K562 (cell line): Measurements from ENCODE around the gene GAPDH. TPM values are rescaled to one million over a fixed set of nuclear protein-coding genes. Genes with fewer than 3 reads are reported as not detected.
A peak's percentile ranks its signal among the peaks of the same experiment; 100 is the strongest.

ENCODE experiments used
- EGR1 ChIP-seq: fragments of 450-650 bp; conservative IDR thresholded peaks from 2 replicates; pipeline ENCODE4 v1.6.1; 2017; ENCODE audit warnings: mild to moderate bottlenecking
- FOSL1 ChIP-seq: fragments of 200-800 bp; sonication (Bioruptor generic); conservative IDR thresholded peaks from 2 replicates; pipeline ENCODE4 v1.6.1; 2016; ENCODE audit warnings: missing genetic modification characterization, missing compliant biosample characterization
- GABPB1 ChIP-seq: sonication (generic); formaldehyde crosslinking; IDR thresholded peaks from 2 replicates; pipeline ENCODE4 v1.8.0; 2022; ENCODE audit warnings: mild to moderate bottlenecking, missing genetic modification reagents
- HDAC8 ChIP-seq: fragments of 450-650 bp; IDR thresholded peaks from 2 replicates; pipeline ENCODE4 v1.6.1; 2016; ENCODE audit warnings: mild to moderate bottlenecking, missing genetic modification characterization, moderate library complexity, missing compliant biosample characterization
- HNRNPL ChIP-seq: fragments of 200-400 bp; formaldehyde crosslinking; IDR thresholded peaks from 2 replicates; pipeline ENCODE4 v1.6.1; 2017; ENCODE audit warnings: low read depth, mild to moderate bottlenecking, low read length
- JUND ChIP-seq, 2 experiments: IDR thresholded peaks; 2 replicates in 1 of 2; 3 replicates in 1 of 2; pipeline ENCODE4 v1.6.1; 2011; ENCODE audit warnings: borderline replicate concordance in 2 of 2, low read depth in 2 of 2, low read length in 2 of 2, improper control_type of control experiment in 1 of 2, missing biosample characterization in 1 of 2, missing genetic modification characterization in 1 of 2, missing genetic modification reagents in 1 of 2
- KDM2B ChIP-seq: fragments of 250-450 bp; sonication (Bioruptor Pico); IDR thresholded peaks from 2 replicates; pipeline ENCODE4 v1.8.0; 2021; ENCODE audit warnings: mild to moderate bottlenecking, moderate library complexity
- MTA3 ChIP-seq: fragments of 450-650 bp; formaldehyde crosslinking; IDR thresholded peaks from 2 replicates; pipeline ENCODE4 v1.6.1; 2017; ENCODE audit warnings: mild to moderate bottlenecking, borderline replicate concordance
- PCBP1 ChIP-seq: fragments of 200-400 bp; formaldehyde crosslinking; IDR thresholded peaks from 2 replicates; pipeline ENCODE4 v1.6.1; 2018; ENCODE audit warnings: mild to moderate bottlenecking, low read depth, low read length; ENCODE audit not compliant: poor library complexity, severe bottlenecking
- PHF20 ChIP-seq: fragments of 450-650 bp; IDR thresholded peaks from 2 replicates; pipeline ENCODE4 v1.6.1; 2018; ENCODE audit not compliant: partially characterized antibody
- RFX1 ChIP-seq: fragments of 450-650 bp; IDR thresholded peaks from 2 replicates; pipeline ENCODE4 v1.6.1; 2016; ENCODE audit warnings: mild to moderate bottlenecking, moderate library complexity
- SAFB2 ChIP-seq: fragments of 200-400 bp; formaldehyde crosslinking; IDR thresholded peaks from 2 replicates; pipeline ENCODE4 v1.6.1; 2018; ENCODE audit warnings: borderline replicate concordance, low read length, low read depth, moderate library complexity; ENCODE audit not compliant: severe bottlenecking
- SIX5 ChIP-seq, 2 experiments: IDR thresholded peaks; 2 replicates each; pipeline ENCODE4 v1.6.1; 2011; ENCODE audit warnings: low read length in 2 of 2, borderline replicate concordance in 1 of 2, low read depth in 1 of 2, mild to moderate bottlenecking in 1 of 2, moderate library complexity in 1 of 2; ENCODE audit not compliant: insufficient read depth in 1 of 2
- STAG1 ChIP-seq: sonication (generic); formaldehyde crosslinking; IDR thresholded peaks from 2 replicates; pipeline ENCODE4 v1.5.0; 2020; ENCODE audit warnings: missing genetic modification reagents, borderline replicate concordance
- TARDBP ChIP-seq: fragments of 450-650 bp; IDR thresholded peaks from 2 replicates; pipeline ENCODE4 v1.6.1; 2016
- ZFP36 ChIP-seq: fragments of 150-350 bp; IDR thresholded peaks from 2 replicates; pipeline ENCODE4 v1.6.1; 2018; ENCODE audit warnings: low read length, low read depth; ENCODE audit not compliant: partially characterized antibody
- ZNF124 ChIP-seq: sonication (generic); formaldehyde crosslinking; IDR thresholded peaks from 2 replicates; pipeline ENCODE4 v1.8.1; 2022; ENCODE audit warnings: missing genetic modification reagents
- ZNF146 ChIP-seq: IDR thresholded peaks from one replicate; pipeline ENCODE4 v1.6.1; 2018; ENCODE audit warnings: missing compliant biosample characterization; ENCODE audit not compliant: unreplicated experiment
- ZNF224 ChIP-seq: sonication (generic); formaldehyde crosslinking; IDR thresholded peaks from 2 replicates; pipeline ENCODE4 v1.8.0; 2022; ENCODE audit warnings: mild to moderate bottlenecking, missing genetic modification reagents
- ZNF695 ChIP-seq: fragments of 450-650 bp; formaldehyde crosslinking; IDR thresholded peaks from 2 replicates; pipeline ENCODE4 v1.4.0; 2020; ENCODE audit warnings: mild to moderate bottlenecking, moderate library complexity
- polyA plus RNA-seq, 8 experiments: library from polyadenylated mRNA; depleted of rRNA in 4 of 8; stranded (reverse) in 5 of 8; unstranded in 3 of 8; fragments of >200 nt; fragmentation: Nextera tagmentation in 2 of 8; fragmentation: Illumina TruSeq in 1 of 8; extraction: Ambion mirVana in 2 of 8; extraction: Trizol in 1 of 8; gene quantifications; 2 replicates each; pipeline versions ENCODE4 v1.2.1 to v1.2.3, GENCODE V29; 2011 to 2014; ENCODE audit warnings: inconsistent platforms in 1 of 8, missing spikeins in 1 of 8
- total RNA-seq, 7 experiments: library from RNA; depleted of rRNA in 6 of 7; stranded (reverse); fragments of >200 nt in 6 of 7; fragmentation: Illumina TruSeq in 2 of 7; extraction: Trizol in 2 of 7; gene quantifications; 2 replicates each; pipeline versions ENCODE4 v1.2.1 to v1.2.3, GENCODE V29; 2011 to 2021; ENCODE audit warnings: low replicate concordance in 1 of 7
- TF ChIP-seq, protein P1 (sequence below): sonication (generic); formaldehyde crosslinking; IDR thresholded peaks from 2 replicates; pipeline ENCODE4 v1.8.0; 2023; ENCODE audit warnings: missing genetic modification reagents, mild to moderate bottlenecking, borderline replicate concordance
- TF ChIP-seq, protein P2 (sequence below), 2 experiments: fragments of 450-650 bp; conservative IDR thresholded peaks; 2 replicates each; pipeline ENCODE4 v1.6.1; 2017; ENCODE audit warnings: mild to moderate bottlenecking in 2 of 2, moderate library complexity in 2 of 2

The GAPDH gene
- total and polyA plus RNA-seq, 9 of the 15 experiments (the other 6 are each of a cell fraction or from before 2014, with no cell fraction given): 2,206 to 6,793 (median 4,217) TPM

DNA sequence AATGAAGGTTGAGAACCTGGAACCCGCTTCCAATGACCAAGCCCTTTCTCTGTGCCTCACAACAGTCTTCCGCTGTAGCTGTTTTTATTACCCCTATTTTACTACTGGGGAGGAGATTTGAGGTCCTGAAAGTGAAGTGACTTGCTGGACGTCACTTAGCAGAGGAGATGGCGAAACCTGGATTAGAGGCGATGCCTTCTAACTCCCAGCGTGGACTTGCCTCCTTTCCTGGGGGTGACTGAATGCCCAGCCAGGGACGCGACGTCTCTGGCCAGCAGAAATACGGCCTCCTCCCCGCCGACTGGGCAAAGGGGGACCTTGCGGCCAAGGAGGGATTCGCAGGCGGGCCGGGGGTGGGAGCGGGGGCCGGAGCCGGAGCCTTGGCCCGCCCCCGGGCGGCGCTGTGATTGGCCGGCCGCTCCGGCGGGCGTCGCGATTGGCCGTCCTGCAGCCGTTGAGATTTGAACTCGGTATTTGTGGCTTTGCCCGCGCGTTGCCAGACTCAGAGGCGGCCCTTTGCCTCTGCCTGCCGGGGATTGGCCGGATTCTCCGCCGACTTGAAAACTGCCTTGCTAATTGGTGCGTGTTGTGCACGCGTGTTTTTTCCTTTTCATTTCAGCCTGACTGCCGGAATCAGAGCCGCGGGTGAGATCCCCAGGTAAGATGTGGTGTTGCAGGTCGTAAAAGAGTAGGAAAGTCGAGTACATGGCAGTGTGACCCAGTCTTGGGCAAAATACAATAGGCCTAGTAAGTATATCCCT lies 40.6 kb upstream of the GAPDH start, which contains the start of gene NCAPD2 (continued):
- TF ChIP-seq EGR1 (peak; percentile 89), ZNF224 (CRISPR knock-in tag) (no peak), JUND (IDR thresholded peaks at IDR 0.05; ENCODE audit: borderline replicate concordance, low read depth, low read length) (no peak), JUND (tag; IDR thresholded peaks at IDR 0.05; ENCODE audit: borderline replicate concordance, low read depth, low read length) (no peak), ZNF124 (CRISPR knock-in tag) (no peak), SIX5 (IDR thresholded peaks at IDR 0.05; ENCODE audit: borderline replicate concordance in 1 of 2, insufficient read depth in 1 of 2, low read depth in 1 of 2, low read length in 2 of 2) (no peak), GABPB1 (CRISPR knock-in tag) (peak; percentile 65; the same call in 1 of the 2 replicates), STAG1 (CRISPR knock-in tag) (no peak), HNRNPL (no peak), MTA3 (no peak), PHF20 (no peak), HDAC8 (no peak), ZNF146 (CRISPR knock-in tag) (no peak), ZNF695 (CRISPR knock-in tag) (no peak), KDM2B (CRISPR knock-in tag) (no peak), ZFP36 (no peak), TARDBP (no peak), RFX1 (no peak), SAFB2 (no peak), PCBP1 (no peak), FOSL1 (tag) (no peak)
- TF ChIP-seq, protein P1, sequence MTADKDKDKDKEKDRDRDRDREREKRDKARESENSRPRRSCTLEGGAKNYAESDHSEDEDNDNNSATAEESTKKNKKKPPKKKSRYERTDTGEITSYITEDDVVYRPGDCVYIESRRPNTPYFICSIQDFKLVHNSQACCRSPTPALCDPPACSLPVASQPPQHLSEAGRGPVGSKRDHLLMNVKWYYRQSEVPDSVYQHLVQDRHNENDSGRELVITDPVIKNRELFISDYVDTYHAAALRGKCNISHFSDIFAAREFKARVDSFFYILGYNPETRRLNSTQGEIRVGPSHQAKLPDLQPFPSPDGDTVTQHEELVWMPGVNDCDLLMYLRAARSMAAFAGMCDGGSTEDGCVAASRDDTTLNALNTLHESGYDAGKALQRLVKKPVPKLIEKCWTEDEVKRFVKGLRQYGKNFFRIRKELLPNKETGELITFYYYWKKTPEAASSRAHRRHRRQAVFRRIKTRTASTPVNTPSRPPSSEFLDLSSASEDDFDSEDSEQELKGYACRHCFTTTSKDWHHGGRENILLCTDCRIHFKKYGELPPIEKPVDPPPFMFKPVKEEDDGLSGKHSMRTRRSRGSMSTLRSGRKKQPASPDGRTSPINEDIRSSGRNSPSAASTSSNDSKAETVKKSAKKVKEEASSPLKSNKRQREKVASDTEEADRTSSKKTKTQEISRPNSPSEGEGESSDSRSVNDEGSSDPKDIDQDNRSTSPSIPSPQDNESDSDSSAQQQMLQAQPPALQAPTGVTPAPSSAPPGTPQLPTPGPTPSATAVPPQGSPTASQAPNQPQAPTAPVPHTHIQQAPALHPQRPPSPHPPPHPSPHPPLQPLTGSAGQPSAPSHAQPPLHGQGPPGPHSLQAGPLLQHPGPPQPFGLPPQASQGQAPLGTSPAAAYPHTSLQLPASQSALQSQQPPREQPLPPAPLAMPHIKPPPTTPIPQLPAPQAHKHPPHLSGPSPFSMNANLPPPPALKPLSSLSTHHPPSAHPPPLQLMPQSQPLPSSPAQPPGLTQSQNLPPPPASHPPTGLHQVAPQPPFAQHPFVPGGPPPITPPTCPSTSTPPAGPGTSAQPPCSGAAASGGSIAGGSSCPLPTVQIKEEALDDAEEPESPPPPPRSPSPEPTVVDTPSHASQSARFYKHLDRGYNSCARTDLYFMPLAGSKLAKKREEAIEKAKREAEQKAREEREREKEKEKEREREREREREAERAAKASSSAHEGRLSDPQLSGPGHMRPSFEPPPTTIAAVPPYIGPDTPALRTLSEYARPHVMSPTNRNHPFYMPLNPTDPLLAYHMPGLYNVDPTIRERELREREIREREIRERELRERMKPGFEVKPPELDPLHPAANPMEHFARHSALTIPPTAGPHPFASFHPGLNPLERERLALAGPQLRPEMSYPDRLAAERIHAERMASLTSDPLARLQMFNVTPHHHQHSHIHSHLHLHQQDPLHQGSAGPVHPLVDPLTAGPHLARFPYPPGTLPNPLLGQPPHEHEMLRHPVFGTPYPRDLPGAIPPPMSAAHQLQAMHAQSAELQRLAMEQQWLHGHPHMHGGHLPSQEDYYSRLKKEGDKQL (CRISPR knock-in tag): no peak
- TF ChIP-seq, protein P2, sequence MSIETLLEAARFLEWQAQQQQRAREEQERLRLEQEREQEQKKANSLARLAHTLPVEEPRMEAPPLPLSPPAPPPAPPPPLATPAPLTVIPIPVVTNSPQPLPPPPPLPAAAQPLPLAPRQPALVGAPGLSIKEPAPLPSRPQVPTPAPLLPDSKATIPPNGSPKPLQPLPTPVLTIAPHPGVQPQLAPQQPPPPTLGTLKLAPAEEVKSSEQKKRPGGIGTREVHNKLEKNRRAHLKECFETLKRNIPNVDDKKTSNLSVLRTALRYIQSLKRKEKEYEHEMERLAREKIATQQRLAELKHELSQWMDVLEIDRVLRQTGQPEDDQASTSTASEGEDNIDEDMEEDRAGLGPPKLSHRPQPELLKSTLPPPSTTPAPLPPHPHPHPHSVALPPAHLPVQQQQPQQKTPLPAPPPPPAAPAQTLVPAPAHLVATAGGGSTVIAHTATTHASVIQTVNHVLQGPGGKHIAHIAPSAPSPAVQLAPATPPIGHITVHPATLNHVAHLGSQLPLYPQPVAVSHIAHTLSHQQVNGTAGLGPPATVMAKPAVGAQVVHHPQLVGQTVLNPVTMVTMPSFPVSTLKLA (conservative IDR thresholded peaks at IDR 0.05): peak; percentile 66 to 89; a peak in 3 of 4 replicates
